BLaER1 treated with 17β-estradiol and CSF1 and Interleukin-3, amounts not matched to agents 10 nM and 100 nM (cell line): Measurements from ENCODE around the gene LDLRAD1.
A peak's percentile ranks its signal among the peaks of the same experiment; 100 is the strongest.
"Not testable (repeated sequence)": the region's sequence is repeated elsewhere in the genome, so short reads cannot be mapped to it uniquely, and the experiment has no call there.

Experiments
- H3K27ac ChIP-seq, 11 experiments: shearing (Covaris generic); formaldehyde crosslinking; 2 replicates each; pipeline ENCODE4 v1.8.1; 2022
- H3K27me3 ChIP-seq, 11 experiments: shearing (Covaris generic); formaldehyde crosslinking; 2 replicates each; pipeline ENCODE4 v1.8.1; 2022
- H3K36me3 ChIP-seq, 11 experiments: shearing (Covaris generic); formaldehyde crosslinking; 2 replicates each; pipeline ENCODE4 v1.8.1; 2022
- H3K4me1 ChIP-seq, 10 experiments: shearing (Covaris generic); formaldehyde crosslinking; 2 replicates each; pipeline ENCODE4 v1.8.1; 2022
- H3K4me2 ChIP-seq, 11 experiments: shearing (Covaris generic); formaldehyde crosslinking; 2 replicates each; pipeline ENCODE4 v1.8.1; 2022
- H3K4me3 ChIP-seq, 10 experiments: shearing (Covaris generic); formaldehyde crosslinking; 2 replicates each; pipeline ENCODE4 v1.8.1; 2022
- H3K9ac ChIP-seq, 11 experiments: shearing (Covaris generic); formaldehyde crosslinking; 2 replicates each; pipeline ENCODE4 v1.8.1; 2022
- H3K9me3 ChIP-seq, 11 experiments: shearing (Covaris generic); formaldehyde crosslinking; replicated peaks in 1 of 11; 2 replicates each; pipeline ENCODE4 v1.8.1; 2022
- H4K20me1 ChIP-seq, 11 experiments: shearing (Covaris generic); formaldehyde crosslinking; 2 replicates each; pipeline ENCODE4 v1.8.1; 2022
- Cebpa-rat ChIP-seq, 11 experiments: shearing (Covaris generic); IDR thresholded peaks; 2 replicates each; pipeline ENCODE4 v1.8.1; 2022

The LDLRAD1 gene

GRCh38 chr1:54047384-54048305, 29.7 kb upstream of the LDLRAD1 start:
- peaks cover 0 to 91% (median 20%) of the 10 kb centered on the region in 11 experiments; a peak in 16 of 22 replicates for H4K20me1 ChIP-seq
- H3K9ac ChIP-seq = no peak overlapping the region
- H3K9me3 ChIP-seq = no peaks in the 10 kb centered on the region
- peak overlapping the region; percentile 21 to 57 (median 37); a peak in 20 of 22 replicates for H3K4me2 ChIP-seq
- no peaks in the 10 kb centered on the region for H3K27me3 ChIP-seq
- peaks cover 18 to 44% (median 28%) of the 10 kb centered on the region in 10 experiments for H3K4me1 ChIP-seq
- no peak overlapping the region for H3K4me3 ChIP-seq
- H3K27ac ChIP-seq = peak overlapping the region in 6 of 11 experiments; percentile 2 to 49 (median 24); a peak in 6 of 22 replicates
- H3K36me3 ChIP-seq = peaks cover 24 to 54% (median 33%) of the 10 kb centered on the region in 11 experiments
- TF ChIP-seq Cebpa-rat (IDR thresholded peaks at IDR 0.05) = no peak

- Histone ChIP-seq H3K27me3 (no peaks in the 10 kb centered on the region), H4K20me1 (peaks cover 0 to 89% (median 20%) of the 10 kb centered on the region in 11 experiments; a peak in 15 of 22 replicates), H3K4me2 (peak overlapping the region; percentile 21 to 57 (median 37); a peak in 17 of 22 replicates), H3K9me3 (no peaks in the 10 kb centered on the region), H3K4me1 (peaks cover 18 to 44% (median 27%) of the 10 kb centered on the region in 10 experiments), H3K36me3 (peaks cover 33 to 62% (median 41%) of the 10 kb centered on the region in 11 experiments), H3K27ac (peak overlapping the region in 3 of 11 experiments; percentile 2 to 35 (median 14); a peak in 1 of 22 replicates), H3K4me3 (no peak overlapping the region), H3K9ac (no peak overlapping the region)
- no peak for TF ChIP-seq Cebpa-rat (IDR thresholded peaks at IDR 0.05)
Measured at GRCh38 chr1:54046671-54047383, 28.8 kb upstream of the LDLRAD1 start.

DNA sequence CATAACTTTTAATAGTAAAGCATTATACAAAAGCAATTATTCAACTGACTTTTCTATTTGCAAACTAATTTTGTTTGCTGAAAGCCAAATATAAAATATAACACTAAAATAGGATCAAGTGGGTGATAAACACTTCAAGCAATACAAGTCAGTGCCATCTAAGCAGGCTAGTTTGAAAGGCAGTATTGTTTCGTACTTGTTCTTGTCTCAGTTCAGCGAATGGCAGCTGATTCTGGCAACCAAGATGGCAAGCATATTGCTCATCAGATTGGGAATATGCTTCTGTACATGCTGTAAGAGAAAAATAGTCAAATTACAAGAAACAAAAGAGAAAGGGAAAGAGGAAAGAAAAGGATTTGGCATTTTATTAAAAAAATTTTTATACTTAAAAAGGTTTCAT, 27.5 kb upstream of the LDLRAD1 start:
- no peak for TF ChIP-seq Cebpa-rat (IDR thresholded peaks at IDR 0.05)
- H4K20me1 ChIP-seq = peaks cover 0 to 76% (median 18%) of the 10 kb centered on the region in 11 experiments; a peak in 15 of 22 replicates
- H3K4me2 ChIP-seq = no peak overlapping the region
- no peak overlapping the region for H3K27ac ChIP-seq
- peaks cover 12 to 30% (median 14%) of the 10 kb centered on the region in 10 experiments; a peak in 18 of 20 replicates for H3K4me1 ChIP-seq
- H3K36me3 ChIP-seq = peaks cover 46 to 75% (median 55%) of the 10 kb centered on the region in 11 experiments
- H3K9ac ChIP-seq = no peak overlapping the region
- no peaks in the 10 kb centered on the region for H3K9me3 ChIP-seq
- no peaks in the 10 kb centered on the region for H3K27me3 ChIP-seq
- H3K4me3 ChIP-seq = no peak overlapping the region

DNA sequence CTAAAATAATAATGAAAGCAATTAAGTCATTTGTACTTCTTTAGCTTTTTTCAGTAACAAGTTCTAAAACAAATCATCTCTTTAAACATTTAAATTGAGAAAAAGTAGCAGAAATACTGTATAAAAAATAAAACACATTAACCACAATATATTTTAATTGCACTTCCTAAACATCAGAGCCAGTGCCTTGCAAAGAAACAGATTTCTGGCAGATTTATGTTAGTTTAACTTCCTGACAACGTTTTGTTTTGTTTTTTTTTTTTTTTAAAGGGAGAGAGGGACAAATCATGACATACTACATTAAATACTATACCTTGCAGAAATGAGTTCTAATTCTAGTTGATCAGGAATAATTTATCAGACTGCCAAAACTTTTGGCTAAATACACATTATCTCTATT, 23.8 kb upstream of the LDLRAD1 start:
- H4K20me1 ChIP-seq = peaks cover 0 to 44% (median 0%) of the 10 kb centered on the region in 11 experiments; a peak in 6 of 22 replicates
- peaks cover 76 to 99% (median 90%) of the 10 kb centered on the region in 11 experiments for H3K36me3 ChIP-seq
- TF ChIP-seq Cebpa-rat (IDR thresholded peaks at IDR 0.05) = no peak
- peaks cover 0 to 2% (median under 1%) of the 10 kb centered on the region in 10 experiments; a peak in 5 of 20 replicates for H3K4me1 ChIP-seq
- H3K4me2 ChIP-seq = no peak overlapping the region
- H3K27ac ChIP-seq = no peak overlapping the region
- H3K4me3 ChIP-seq = no peak overlapping the region
- H3K9ac ChIP-seq = no peak overlapping the region
- no peaks in the 10 kb centered on the region; a peak in 1 of 22 replicates for H3K27me3 ChIP-seq
- H3K9me3 ChIP-seq = no peaks in the 10 kb centered on the region

GRCh38 chr1:54037476-54037875, 19.5 kb upstream of the LDLRAD1 start:
- Histone ChIP-seq H3K9me3 (no peaks in the 10 kb centered on the region), H3K36me3 (peaks cover 94 to 100% (median 98%) of the 10 kb centered on the region in 11 experiments), H3K27ac (no peak overlapping the region), H3K27me3 (no peaks in the 10 kb centered on the region; a peak in 1 of 22 replicates), H4K20me1 (peaks cover 0 to 6% (median 0%) of the 10 kb centered on the region in 11 experiments; a peak in 1 of 22 replicates), H3K4me1 (no peaks in the 10 kb centered on the region), H3K4me2 (no peak overlapping the region), H3K4me3 (no peak overlapping the region), H3K9ac (no peak overlapping the region)
- no peak for TF ChIP-seq Cebpa-rat (IDR thresholded peaks at IDR 0.05)

DNA sequence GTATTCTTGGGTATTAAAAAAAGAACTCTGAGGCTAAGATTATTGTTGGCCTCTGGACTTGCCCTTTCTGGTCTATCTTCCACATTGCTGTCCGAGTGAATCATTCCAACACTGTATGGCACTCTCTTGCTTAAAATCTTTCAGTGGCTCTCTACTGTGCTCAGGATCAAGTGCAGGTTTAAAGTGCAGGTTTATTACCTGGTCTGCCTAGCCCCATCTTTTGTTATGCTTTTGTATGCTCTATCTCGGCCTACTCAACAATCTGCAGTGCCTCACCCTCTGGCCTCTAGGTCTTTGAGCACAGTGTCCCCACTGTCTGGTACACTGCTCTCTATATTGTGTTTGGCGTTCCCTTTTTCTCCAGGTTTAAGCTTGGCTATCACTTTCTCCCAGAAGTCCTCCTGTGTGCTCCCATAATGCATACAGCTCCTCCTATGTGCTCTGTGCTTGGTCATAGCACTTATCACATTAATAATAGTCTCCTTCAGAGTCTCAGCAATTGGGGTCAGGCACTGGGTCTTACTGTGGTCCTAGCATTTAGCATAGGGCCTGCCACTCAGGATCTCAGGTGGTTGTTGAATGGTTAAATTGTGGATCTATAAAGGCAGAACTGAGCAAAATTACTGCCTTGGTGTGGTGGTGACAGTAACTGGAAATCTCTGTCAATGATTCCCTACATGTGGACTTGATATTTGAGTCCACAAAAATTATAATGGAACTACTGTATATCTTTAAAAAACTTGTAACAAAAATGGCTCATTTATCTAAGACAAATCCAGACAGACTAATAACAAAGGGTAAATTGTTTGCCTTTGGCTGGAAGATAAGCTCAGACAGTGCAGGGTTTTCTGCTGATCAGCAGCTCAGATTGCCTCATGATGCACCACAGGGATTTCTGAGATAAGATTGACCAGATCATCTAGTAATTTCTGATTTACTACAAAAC, 10.6 kb upstream of the LDLRAD1 start:
- no peak for TF ChIP-seq Cebpa-rat (IDR thresholded peaks at IDR 0.05)
- H3K27ac ChIP-seq = no peak overlapping the region
- H3K4me1 ChIP-seq = no peaks in the 10 kb centered on the region; a peak in 1 of 20 replicates
- H3K4me2 ChIP-seq = no peak overlapping the region
- peaks cover 37 to 58% (median 44%) of the 10 kb centered on the region in 11 experiments for H3K36me3 ChIP-seq
- no peaks in the 10 kb centered on the region for H4K20me1 ChIP-seq
- no peaks in the 10 kb centered on the region for H3K9me3 ChIP-seq
- H3K27me3 ChIP-seq = no peaks in the 10 kb centered on the region
- no peak overlapping the region for H3K4me3 ChIP-seq
- H3K9ac ChIP-seq = no peak overlapping the region

GRCh38 chr1:54027848-54028247, 9.9 kb upstream of the LDLRAD1 start:
- no peak overlapping the region for H3K4me2 ChIP-seq
- no peak overlapping the region for H3K9ac ChIP-seq
- peaks cover 29 to 51% (median 37%) of the 10 kb centered on the region in 11 experiments for H3K36me3 ChIP-seq
- H3K4me1 ChIP-seq = no peaks in the 10 kb centered on the region; a peak in 1 of 20 replicates
- TF ChIP-seq Cebpa-rat (IDR thresholded peaks at IDR 0.05) = no peak
- no peak overlapping the region for H3K4me3 ChIP-seq
- no peak overlapping the region for H3K27ac ChIP-seq
- H3K9me3 ChIP-seq = no peaks in the 10 kb centered on the region
- no peaks in the 10 kb centered on the region for H3K27me3 ChIP-seq
- no peaks in the 10 kb centered on the region for H4K20me1 ChIP-seq

- not testable (repeated sequence) for H3K27me3 ChIP-seq, H3K9ac ChIP-seq, H3K9me3 ChIP-seq
Measured at GRCh38 chr1:54024811-54025210, 6.8 kb upstream of the LDLRAD1 start.

More at GRCh38 chr1:54024811-54025210, 6.8 kb upstream of the LDLRAD1 start:
- H3K36me3 ChIP-seq = peaks cover 0 to 21% (median 8%) of the 10 kb centered on the region in 11 experiments; a peak in 14 of 22 replicates
- H3K4me1 ChIP-seq, H4K20me1 ChIP-seq, H3K27ac ChIP-seq, H3K4me2 ChIP-seq, H3K4me3 ChIP-seq: not testable (repeated sequence)
